ENCODE data around the gene SLC49A4. TPM values are rescaled to one million over a fixed set of nuclear protein-coding genes. Genes with fewer than 3 reads are reported as not detected.

The SLC49A4 gene
- total and polyA plus RNA-seq, 12 donors = 2.2 to 40.8 (median 17.5) TPM

GRCh38 chr3:122828281-122828680 lies 33.4 kb downstream of the SLC49A4 start:
- WGBS, 4 donors = 83 to 91% (median 90%) methylated on average over 4 of the region's 4 CpGs
- TF ChIP-seq, protein P1, sequence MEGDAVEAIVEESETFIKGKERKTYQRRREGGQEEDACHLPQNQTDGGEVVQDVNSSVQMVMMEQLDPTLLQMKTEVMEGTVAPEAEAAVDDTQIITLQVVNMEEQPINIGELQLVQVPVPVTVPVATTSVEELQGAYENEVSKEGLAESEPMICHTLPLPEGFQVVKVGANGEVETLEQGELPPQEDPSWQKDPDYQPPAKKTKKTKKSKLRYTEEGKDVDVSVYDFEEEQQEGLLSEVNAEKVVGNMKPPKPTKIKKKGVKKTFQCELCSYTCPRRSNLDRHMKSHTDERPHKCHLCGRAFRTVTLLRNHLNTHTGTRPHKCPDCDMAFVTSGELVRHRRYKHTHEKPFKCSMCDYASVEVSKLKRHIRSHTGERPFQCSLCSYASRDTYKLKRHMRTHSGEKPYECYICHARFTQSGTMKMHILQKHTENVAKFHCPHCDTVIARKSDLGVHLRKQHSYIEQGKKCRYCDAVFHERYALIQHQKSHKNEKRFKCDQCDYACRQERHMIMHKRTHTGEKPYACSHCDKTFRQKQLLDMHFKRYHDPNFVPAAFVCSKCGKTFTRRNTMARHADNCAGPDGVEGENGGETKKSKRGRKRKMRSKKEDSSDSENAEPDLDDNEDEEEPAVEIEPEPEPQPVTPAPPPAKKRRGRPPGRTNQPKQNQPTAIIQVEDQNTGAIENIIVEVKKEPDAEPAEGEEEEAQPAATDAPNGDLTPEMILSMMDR (IDR thresholded peaks at IDR 0.05) = no peak
- TF ChIP-seq POLR2A (IDR thresholded peaks at IDR 0.05) = no peak
- Histone ChIP-seq H3K4me1 (replicated peaks in 1 of 2) (peaks cover 0 to 18% of the 10 kb centered on the region in 2 donors), H3K4me3 (no peak overlapping the region), H3K27me3 (no peaks in the 10 kb centered on the region), H3K9me3 (replicated peaks in 1 of 3) (no peaks in the 10 kb centered on the region), H3K36me3 (replicated peaks in 1 of 2) (no peaks in the 10 kb centered on the region), H3K27ac (no peak overlapping the region)
- intact Hi-C loops (cut with DNase I) = no loop called here
- no peak for DNase-seq

- WGBS, 4 donors = 92 to 96% (median 95%) methylated on average over 2 of the region's 2 CpGs
- intact Hi-C loops (cut with DNase I) = no loop called here
- H3K27ac ChIP-seq = no peak overlapping the region
- H3K4me1 ChIP-seq (replicated peaks in 1 of 2) = no peaks in the 10 kb centered on the region
- TF ChIP-seq POLR2A (IDR thresholded peaks at IDR 0.05) = no peak
- TF ChIP-seq, protein P1 (IDR thresholded peaks at IDR 0.05) = no peak
- H3K36me3 ChIP-seq (replicated peaks in 1 of 2) = no peaks in the 10 kb centered on the region
- H3K27me3 ChIP-seq = no peaks in the 10 kb centered on the region
- no peak overlapping the region for H3K4me3 ChIP-seq
- DNase-seq = no peak
- H3K9me3 ChIP-seq (replicated peaks in 1 of 3) = no peaks in the 10 kb centered on the region
Observed at GRCh38 chr3:122835590-122835989, 40.7 kb downstream of the SLC49A4 start.

- WGBS, 4 donors = 48 to 55% (median 53%) methylated on average over 3 of the region's 3 CpGs
- H3K9me3 ChIP-seq (replicated peaks in 1 of 3) = no peaks in the 10 kb centered on the region
- no peak for DNase-seq
- H3K4me1 ChIP-seq (replicated peaks in 1 of 2) = no peaks in the 10 kb centered on the region
- no peaks in the 10 kb centered on the region for H3K27me3 ChIP-seq
- no peak overlapping the region for H3K27ac ChIP-seq
- H3K4me3 ChIP-seq = no peak overlapping the region
- intact Hi-C loops (cut with DNase I) = no loop called here
- no peaks in the 10 kb centered on the region for H3K36me3 ChIP-seq (replicated peaks in 1 of 2)
- no peak for TF ChIP-seq POLR2A (IDR thresholded peaks at IDR 0.05)
- TF ChIP-seq, protein P1 (IDR thresholded peaks at IDR 0.05) = no peak
Observed at GRCh38 chr3:122843604-122844003, 48.7 kb downstream of the SLC49A4 start.

- no peak overlapping the region for H3K4me3 ChIP-seq
- peaks cover 0 to 14% of the 10 kb centered on the region in 2 donors for H3K36me3 ChIP-seq (replicated peaks in 1 of 2)
- no peaks in the 10 kb centered on the region for H3K9me3 ChIP-seq (replicated peaks in 1 of 3)
- DNase-seq = no peak
- H3K27me3 ChIP-seq = no peaks in the 10 kb centered on the region
- intact Hi-C loops (cut with DNase I) = no loop called here
- peak overlapping the region in 2 of 5 donors; percentile 31 to 44 for H3K27ac ChIP-seq
- 3 to 25% (median 14%) methylated on average over 1 of the region's 1 CpG for WGBS, 4 donors
- no peak for TF ChIP-seq POLR2A (IDR thresholded peaks at IDR 0.05)
- TF ChIP-seq, protein P1 (IDR thresholded peaks at IDR 0.05) = no peak
- peaks cover 0 to 3% of the 10 kb centered on the region in 2 donors for H3K4me1 ChIP-seq (replicated peaks in 1 of 2)
Observed at GRCh38 chr3:122857019-122857418, 62.1 kb downstream of the SLC49A4 start.

Data from adrenal gland (tissue), 12 donors.